ENCODE measurements around the gene RALGAPB. TPM values are rescaled to one million over a fixed set of nuclear protein-coding genes. Genes with fewer than 3 reads are reported as not detected.
A peak's percentile ranks its signal among the peaks of the same experiment; 100 is the strongest.
"Not testable (repeated sequence)": the region's sequence is repeated elsewhere in the genome, so short reads cannot be mapped to it uniquely, and the experiment has no call there.

Gene RALGAPB
- total RNA-seq, 2 donors from 2014 or later, result 24.8 to 30.1 TPM

DNA sequence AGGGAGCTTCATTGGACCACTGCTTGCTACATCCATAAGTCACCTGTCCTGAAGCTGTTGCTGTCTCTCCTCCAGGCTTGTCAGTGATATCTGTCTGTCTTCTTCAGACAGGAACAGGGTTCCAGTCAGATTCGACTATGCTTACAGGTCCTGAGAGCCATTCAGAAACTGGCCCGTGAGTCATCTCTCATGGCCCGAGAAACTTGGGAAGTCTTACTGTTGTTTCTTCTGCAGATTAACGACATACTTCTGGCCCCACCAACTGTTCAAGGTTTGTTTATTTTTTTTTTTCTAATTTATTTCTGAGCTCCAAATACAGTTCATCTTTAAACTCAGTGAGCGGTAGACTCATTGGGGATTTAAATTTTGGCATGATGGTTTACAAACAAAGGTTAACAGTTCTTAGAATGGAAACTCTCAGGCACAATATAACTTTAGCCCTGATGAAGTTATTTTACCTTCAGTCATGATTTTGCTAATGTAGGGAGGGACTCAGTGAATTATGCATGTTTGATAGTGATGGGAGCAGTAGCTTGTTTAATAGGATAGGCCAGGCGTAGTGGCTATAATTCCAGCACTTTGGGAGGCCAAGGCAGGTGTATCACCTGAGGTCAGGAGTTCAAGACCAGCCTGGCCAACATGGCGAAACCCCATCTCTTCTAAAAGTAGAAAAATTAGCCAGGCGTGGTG, 24.7 kb downstream of the RALGAPB start:
- peaks cover 97% of the 10 kb centered on the region for H3K36me3 Mint-ChIP-seq (ENCODE audit: low read depth)
- no peaks in the 10 kb centered on the region for H3K27me3 Mint-ChIP-seq
- H3K9me3 Mint-ChIP-seq, result no peaks in the 10 kb centered on the region
- ATAC-seq (replicated peaks), result no peak
- no peaks in the 10 kb centered on the region for H3K4me1 Mint-ChIP-seq
- H3K4me3 Mint-ChIP-seq, result no peak overlapping the region
- no peak overlapping the region for H3K27ac Mint-ChIP-seq

DNA sequence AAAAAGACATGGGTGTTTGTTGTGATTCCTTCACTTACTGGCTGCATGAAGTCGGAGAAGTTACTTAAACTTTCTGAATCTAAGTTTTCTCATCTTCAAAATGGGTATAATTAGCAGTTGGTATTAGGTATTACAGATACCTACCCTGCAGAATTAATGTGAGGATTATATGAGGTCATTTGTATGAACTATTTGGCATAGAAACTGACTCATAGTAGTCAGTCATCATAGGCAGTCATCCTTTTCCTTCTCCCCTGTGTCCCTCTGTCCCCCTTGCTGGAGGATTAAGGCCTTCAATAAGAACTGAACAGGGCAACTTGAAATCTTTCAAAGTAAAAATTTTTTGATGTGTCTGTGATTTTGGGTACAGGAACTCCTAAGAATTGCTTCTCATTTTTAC, 26.3 kb downstream of the RALGAPB start:
- no peak overlapping the region for H3K27ac Mint-ChIP-seq
- no peak overlapping the region for H3K4me3 Mint-ChIP-seq
- H3K9me3 Mint-ChIP-seq, result no peaks in the 10 kb centered on the region
- no peaks in the 10 kb centered on the region for H3K4me1 Mint-ChIP-seq
- H3K36me3 Mint-ChIP-seq (ENCODE audit: low read depth), result peaks cover 96% of the 10 kb centered on the region
- no peak for ATAC-seq (replicated peaks)
- H3K27me3 Mint-ChIP-seq, result no peaks in the 10 kb centered on the region

DNA sequence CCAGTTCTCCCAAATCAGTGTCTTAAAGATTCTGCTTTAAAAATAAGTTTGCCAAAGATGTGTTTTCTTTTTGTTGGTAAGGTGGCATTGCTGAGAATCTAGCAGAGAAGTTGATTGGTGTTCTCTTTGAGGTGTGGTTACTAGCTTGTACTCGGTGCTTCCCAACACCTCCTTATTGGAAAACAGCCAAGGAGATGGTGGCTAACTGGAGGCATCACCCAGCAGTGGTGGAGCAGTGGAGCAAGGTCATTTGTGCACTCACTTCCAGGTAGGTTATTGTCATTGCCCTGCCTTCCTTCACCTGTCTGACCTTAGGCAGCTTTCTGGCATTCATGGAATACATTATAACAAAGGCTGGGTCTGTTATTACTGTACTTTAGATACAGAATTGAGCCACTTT, 26.7 kb downstream of the RALGAPB start:
- ATAC-seq (replicated peaks), result no peak
- Mint-ChIP-seq H3K27ac (no peak overlapping the region), H3K9me3 (no peaks in the 10 kb centered on the region), H3K36me3 (ENCODE audit: low read depth) (peaks cover 96% of the 10 kb centered on the region), H3K27me3 (no peaks in the 10 kb centered on the region), H3K4me1 (no peaks in the 10 kb centered on the region), H3K4me3 (no peak overlapping the region)

DNA sequence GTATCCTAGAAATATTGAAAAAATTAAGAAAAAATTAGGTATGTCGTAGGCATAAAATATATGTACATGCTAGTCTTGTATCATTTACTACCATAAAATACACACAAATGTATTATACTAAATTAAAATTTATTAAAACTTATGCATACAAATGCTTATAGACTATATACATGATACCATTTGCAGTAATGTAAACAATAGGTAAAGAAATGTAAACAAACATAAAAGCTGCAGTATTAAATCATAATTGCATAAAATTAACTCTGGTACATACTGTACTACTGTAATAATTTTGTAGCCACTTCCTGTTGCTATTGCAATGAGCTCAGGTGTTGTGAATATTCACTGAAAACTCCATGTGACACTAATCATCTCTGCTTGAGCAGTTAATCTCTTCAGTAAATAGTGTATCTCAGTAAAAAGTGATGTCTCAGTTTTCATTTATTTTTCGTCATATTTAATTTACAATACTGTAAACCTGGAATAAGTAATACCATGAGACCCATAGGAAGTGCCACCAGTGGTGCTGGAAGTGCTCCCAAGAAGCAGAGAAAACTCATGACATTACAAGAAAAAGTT, 29.3 kb downstream of the RALGAPB start:
- peaks cover 78% of the 10 kb centered on the region for H3K36me3 Mint-ChIP-seq (ENCODE audit: low read depth)
- no peak overlapping the region for H3K27ac Mint-ChIP-seq
- no peak overlapping the region for H3K4me3 Mint-ChIP-seq
- no peaks in the 10 kb centered on the region for H3K4me1 Mint-ChIP-seq
- ATAC-seq (replicated peaks), result no peak
- H3K9me3 Mint-ChIP-seq, result no peaks in the 10 kb centered on the region
- H3K27me3 Mint-ChIP-seq, result no peaks in the 10 kb centered on the region

DNA sequence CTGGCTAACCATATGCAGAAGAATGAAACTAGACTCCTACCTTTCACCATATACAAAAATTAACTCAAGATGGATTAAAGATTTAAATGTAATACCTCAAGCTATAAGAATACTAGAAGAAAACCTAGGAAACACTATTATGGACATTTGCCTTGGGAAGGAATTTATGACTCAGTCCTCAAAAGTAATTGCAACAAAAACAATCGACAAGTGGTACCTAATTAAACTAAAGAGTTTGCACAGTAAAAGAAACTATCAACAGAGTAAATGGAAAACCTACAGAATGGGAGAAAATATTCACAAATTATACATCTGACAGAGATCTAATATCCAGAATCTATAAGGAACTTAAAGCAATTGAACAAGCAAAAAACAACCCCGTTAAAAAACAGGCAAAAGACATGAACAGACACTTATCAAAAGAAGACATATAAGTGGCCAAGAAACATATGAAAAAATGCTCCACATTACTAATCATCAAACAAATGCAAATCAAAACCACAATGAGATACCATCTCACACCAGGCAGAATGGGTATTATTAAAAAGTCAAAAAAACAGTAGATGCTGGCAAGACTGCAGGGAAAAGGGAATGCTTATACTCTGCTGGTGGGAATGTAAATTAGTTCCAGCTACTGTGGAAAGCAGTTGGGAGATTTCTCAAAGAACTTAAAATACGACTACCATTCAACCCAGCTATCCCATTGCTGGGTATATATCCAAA, 31.9 kb downstream of the RALGAPB start:
- H3K27ac Mint-ChIP-seq, result no peak overlapping the region
- ATAC-seq (replicated peaks), result no peak
- H3K4me3 Mint-ChIP-seq, result no peak overlapping the region
- H3K36me3 Mint-ChIP-seq (ENCODE audit: low read depth), result peaks cover 75% of the 10 kb centered on the region
- no peaks in the 10 kb centered on the region for H3K9me3 Mint-ChIP-seq
- no peaks in the 10 kb centered on the region for H3K4me1 Mint-ChIP-seq
- H3K27me3 Mint-ChIP-seq, result no peaks in the 10 kb centered on the region

DNA sequence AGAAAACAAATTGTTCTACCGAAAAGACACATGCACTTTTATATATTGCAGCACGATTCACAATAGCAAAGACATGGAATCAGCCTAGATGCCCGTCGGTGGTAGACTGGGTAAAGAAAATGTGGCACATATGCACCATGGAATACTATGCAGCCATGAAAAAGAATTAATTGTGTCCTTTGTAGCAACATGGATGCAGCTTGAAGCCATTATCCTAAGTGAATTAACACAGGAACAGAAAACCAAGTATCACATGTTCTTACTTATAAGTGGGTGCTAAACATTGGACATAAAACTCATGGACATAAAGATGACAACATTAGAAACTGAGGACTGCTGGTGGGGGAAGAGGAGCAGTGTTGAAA, 32.4 kb downstream of the RALGAPB start:
- Mint-ChIP-seq H3K9me3 (no peaks in the 10 kb centered on the region), H3K27me3 (no peaks in the 10 kb centered on the region), H3K4me1 (no peaks in the 10 kb centered on the region), H3K36me3 (ENCODE audit: low read depth) (peaks cover 75% of the 10 kb centered on the region), H3K4me3 (no peak overlapping the region), H3K27ac (no peak overlapping the region)
- no peak for ATAC-seq (replicated peaks)

DNA sequence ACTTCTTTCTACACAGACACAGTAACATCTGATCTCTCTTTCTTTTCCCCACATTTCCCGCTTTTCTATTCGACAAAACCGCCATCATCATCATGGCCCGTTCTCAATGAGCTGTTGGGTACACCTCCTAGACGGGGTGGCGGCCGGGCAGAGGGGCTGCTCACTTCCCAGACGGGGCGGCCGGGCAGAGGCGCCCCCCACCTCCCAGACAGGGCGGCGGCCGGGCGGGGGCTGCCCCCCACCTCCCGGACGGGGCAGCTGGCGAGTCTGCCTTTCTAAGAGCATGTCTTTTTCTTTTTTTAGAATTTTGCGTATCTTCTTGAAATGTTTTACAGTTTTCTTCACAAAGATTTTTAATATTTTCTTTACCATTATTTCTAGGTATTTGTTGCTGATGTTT, 39.1 kb downstream of the RALGAPB start:
- H3K36me3 Mint-ChIP-seq (ENCODE audit: low read depth), result peaks cover 84% of the 10 kb centered on the region
- H3K4me3 Mint-ChIP-seq; H3K9me3 Mint-ChIP-seq; H3K4me1 Mint-ChIP-seq; H3K27ac Mint-ChIP-seq; ATAC-seq (replicated peaks); H3K27me3 Mint-ChIP-seq: not testable (repeated sequence)

DNA sequence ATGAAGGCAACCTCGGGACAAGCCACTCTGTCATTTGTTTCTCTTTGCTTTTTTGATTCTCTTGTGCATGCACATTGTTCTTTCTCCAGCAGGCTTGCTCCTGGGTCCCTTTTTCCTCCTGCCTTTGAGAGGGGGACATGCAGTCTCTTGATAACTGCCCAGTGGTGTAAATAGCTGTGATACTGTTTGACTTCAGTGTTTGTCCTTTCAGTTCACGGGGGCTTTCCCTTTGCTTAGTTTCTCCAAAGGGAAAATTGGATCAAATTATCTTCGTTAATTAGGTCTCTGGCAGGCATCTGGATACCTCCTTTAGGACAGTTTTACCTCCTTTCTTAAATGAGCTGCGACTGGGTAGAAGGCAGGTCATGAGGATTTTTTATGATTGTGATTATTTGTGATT, 41.5 kb downstream of the RALGAPB start:
- ATAC-seq (replicated peaks), result no peak
- Mint-ChIP-seq H3K4me3 (no peak overlapping the region), H3K27me3 (no peaks in the 10 kb centered on the region), H3K4me1 (no peaks in the 10 kb centered on the region), H3K9me3 (no peaks in the 10 kb centered on the region), H3K36me3 (ENCODE audit: low read depth) (peaks cover 90% of the 10 kb centered on the region), H3K27ac (peak overlapping the region; percentile 29)

DNA sequence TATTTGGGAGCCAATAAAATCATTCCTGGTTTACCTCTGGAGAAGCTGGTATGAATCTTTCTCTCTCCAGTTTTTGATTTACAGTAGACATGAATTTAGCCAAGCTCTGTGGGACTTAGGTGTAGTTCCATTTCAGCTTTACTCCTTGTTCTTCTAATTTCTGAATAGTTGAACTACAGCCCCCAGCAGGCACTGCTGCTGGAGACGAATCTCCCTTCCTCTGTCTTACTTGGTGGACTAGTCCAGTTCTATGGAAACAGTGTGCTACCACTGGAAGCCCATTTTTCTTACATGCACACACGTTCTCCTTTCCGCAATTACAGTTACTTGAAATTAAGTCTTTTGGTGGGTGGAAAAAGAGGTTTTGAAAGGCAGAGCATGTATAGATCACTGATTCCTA, 42.3 kb downstream of the RALGAPB start:
- Mint-ChIP-seq H3K36me3 (ENCODE audit: low read depth) (peaks cover 90% of the 10 kb centered on the region), H3K27me3 (no peaks in the 10 kb centered on the region), H3K9me3 (no peaks in the 10 kb centered on the region), H3K27ac (no peak overlapping the region), H3K4me3 (no peak overlapping the region), H3K4me1 (no peaks in the 10 kb centered on the region)
- no peak for ATAC-seq (replicated peaks)

DNA sequence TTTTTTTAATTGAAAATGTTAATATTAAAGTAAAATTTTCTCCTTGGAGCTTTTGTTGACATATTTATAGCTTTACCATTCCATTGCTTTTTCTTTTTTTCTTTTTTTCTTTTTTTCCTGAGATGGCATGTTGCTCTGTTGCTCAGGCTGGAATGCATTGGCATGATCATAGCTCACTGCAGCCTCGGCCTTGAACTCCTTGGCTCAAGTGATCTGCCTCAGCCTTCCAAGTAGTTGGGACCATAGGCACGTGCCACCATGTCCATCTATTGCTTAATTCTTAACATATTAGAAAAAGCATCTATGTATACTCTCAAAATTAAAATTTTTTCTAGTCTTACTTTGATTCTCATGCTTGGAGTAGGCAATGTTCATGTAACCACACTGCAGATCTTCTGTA, 43.0 kb downstream of the RALGAPB start:
- no peak for ATAC-seq (replicated peaks)
- Mint-ChIP-seq H3K36me3 (ENCODE audit: low read depth) (peaks cover 86% of the 10 kb centered on the region), H3K27me3 (no peaks in the 10 kb centered on the region), H3K9me3 (no peaks in the 10 kb centered on the region), H3K27ac (no peak overlapping the region), H3K4me1 (no peaks in the 10 kb centered on the region), H3K4me3 (no peak overlapping the region)

DNA sequence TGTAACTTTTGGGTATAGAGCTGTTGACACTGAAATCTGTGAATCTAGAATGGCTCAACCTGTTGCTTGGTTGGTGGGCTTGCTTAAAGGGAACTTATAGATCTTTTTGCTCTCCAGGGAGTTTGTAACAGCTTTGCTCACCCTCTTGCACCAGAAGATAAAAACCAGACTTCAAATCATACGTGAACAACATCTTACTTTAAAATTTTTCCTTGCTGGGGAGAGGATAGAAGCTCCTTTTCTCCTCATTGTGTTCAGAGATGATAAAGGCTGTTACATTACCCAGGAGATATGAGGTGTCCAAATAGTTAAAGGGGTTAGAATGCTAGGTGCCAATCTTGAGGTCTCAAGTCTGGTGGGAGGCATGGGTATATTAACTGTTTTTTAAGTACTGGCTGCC, 46.8 kb downstream of the RALGAPB start:
- Mint-ChIP-seq H3K36me3 (ENCODE audit: low read depth) (peaks cover 94% of the 10 kb centered on the region), H3K9me3 (no peaks in the 10 kb centered on the region), H3K4me1 (peaks cover 6% of the 10 kb centered on the region), H3K4me3 (no peak overlapping the region), H3K27ac (no peak overlapping the region), H3K27me3 (no peaks in the 10 kb centered on the region)
- no peak for ATAC-seq (replicated peaks)

DNA sequence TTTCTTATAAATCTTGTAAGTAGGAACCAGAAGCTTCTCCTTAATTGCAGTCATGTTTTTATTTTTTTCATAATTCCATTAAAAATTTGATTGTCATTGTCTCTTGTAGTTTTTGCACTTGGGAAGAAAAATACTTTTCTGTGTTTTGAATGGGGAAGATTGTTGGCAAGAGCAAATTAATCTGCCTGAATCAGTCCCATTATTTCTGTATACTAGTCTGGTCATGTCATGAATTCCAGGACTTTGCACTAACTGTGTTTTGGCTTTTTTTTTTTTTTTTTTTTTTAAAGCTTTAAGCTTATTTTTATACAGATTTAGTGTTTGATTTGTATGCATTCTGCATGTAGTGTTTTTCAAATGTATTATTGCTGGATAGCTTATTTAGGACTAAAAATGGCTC, 47.6 kb downstream of the RALGAPB start:
- Mint-ChIP-seq H3K27ac (no peak overlapping the region), H3K4me1 (peaks cover 6% of the 10 kb centered on the region), H3K27me3 (no peaks in the 10 kb centered on the region), H3K9me3 (no peaks in the 10 kb centered on the region), H3K4me3 (no peak overlapping the region), H3K36me3 (ENCODE audit: low read depth) (peaks cover 94% of the 10 kb centered on the region)
- ATAC-seq (replicated peaks), result no peak

DNA sequence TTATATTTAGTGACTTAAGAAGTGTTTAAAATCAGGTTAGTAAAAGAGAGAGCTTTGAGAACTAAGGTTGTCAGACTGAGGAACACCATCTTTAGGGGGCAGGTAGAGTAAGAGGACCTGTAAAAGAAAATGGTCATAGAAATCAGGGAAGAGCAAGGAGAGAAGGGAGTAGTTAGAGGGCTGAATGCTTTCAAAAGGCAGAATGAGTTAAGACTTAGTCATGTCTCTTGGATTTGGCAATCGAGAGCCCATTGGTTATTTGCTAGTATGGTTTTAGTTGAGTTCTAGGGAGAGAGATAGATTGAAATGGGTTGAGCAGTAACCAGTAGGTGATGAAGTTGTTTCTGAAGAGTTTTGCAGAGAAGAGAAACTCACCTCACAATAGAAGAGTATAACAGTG, 51.1 kb downstream of the RALGAPB start:
- Mint-ChIP-seq H3K27me3 (no peaks in the 10 kb centered on the region), H3K27ac (no peak overlapping the region), H3K4me3 (no peak overlapping the region), H3K36me3 (ENCODE audit: low read depth) (peaks cover 94% of the 10 kb centered on the region), H3K4me1 (peaks cover 6% of the 10 kb centered on the region), H3K9me3 (no peaks in the 10 kb centered on the region)
- no peak for ATAC-seq (replicated peaks)

DNA sequence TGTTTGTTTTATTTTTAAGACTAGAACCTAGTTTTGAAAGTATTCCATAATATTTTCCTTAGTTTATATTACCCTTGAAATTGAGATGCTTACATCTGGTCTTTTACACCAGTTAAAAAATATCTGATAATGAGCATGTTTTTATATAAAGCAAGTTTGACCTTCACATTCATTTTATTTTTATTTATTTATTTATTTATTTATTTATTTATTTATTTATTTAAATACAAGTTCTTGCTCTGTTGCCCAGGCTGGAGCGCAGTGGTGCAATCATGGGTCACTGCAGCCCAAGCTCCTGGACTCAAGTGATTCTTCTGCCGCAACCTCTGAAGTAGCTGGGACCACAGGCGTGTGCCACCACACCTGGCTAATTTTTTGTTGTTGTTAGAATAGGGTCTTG, 55.5 kb downstream of the RALGAPB start:
- H3K4me3 Mint-ChIP-seq, result no peak overlapping the region
- H3K36me3 Mint-ChIP-seq (ENCODE audit: low read depth), result peaks cover 91% of the 10 kb centered on the region
- no peaks in the 10 kb centered on the region for H3K27me3 Mint-ChIP-seq
- no peak for ATAC-seq (replicated peaks)
- no peaks in the 10 kb centered on the region for H3K9me3 Mint-ChIP-seq
- H3K4me1 Mint-ChIP-seq, result peaks cover 6% of the 10 kb centered on the region
- H3K27ac Mint-ChIP-seq, result no peak overlapping the region

DNA sequence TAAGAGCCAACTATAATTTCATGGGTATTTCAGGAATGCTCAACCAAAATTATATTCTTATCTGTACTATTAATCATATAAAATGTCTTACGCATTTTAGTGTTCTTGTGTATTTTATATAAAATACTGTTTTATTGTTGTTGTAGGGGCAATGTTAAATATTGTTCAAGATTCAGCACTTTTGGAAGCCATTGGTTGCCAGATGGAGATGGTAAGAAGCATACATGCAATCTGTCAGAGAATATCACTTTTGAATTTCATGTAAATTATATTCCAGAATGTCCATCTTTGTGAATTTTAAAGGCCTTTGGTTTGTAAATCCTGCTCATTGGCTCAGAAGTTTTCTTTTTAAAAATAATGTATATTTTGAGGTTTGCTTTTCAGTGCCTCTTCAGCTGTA, 58.4 kb downstream of the RALGAPB start:
- Mint-ChIP-seq H3K36me3 (ENCODE audit: low read depth) (peaks cover 90% of the 10 kb centered on the region), H3K4me3 (no peak overlapping the region), H3K9me3 (no peaks in the 10 kb centered on the region), H3K27ac (no peak overlapping the region), H3K27me3 (no peaks in the 10 kb centered on the region), H3K4me1 (no peaks in the 10 kb centered on the region)
- no peak for ATAC-seq (replicated peaks)
